GM21447 (cell line): ENCODE measurements around the gene ARHGEF6.
"Not testable (repeated sequence)": the region's sequence is repeated elsewhere in the genome, so short reads cannot be mapped to it uniquely, and the experiment has no call there.

ENCODE experiments used
- ATAC-seq: cut with Tn5 transposase; IDR thresholded peaks from one replicate; pipeline ENCODE4 v1.9.1; 2021; ENCODE audit not compliant: unreplicated experiment

ARHGEF6 gene

GRCh38 chrX:136780763-136781162 is at the start of gene ARHGEF6:
TSS of gene ARHGEF6 (minus strand) at chrX:136780932. CDS start at chrX:136780882, 50 bp downstream.
- peak; percentile 49 for ATAC-seq

GRCh38 chrX:136829413-136829812 is 48.7 kb upstream of the ARHGEF6 start:
- no peak for ATAC-seq

GRCh38 chrX:136828830-136829229 is 48.1 kb upstream of the ARHGEF6 start:
- no peak for ATAC-seq

GRCh38 chrX:136827026-136827425 is 46.3 kb upstream of the ARHGEF6 start:
- no peak for ATAC-seq

GRCh38 chrX:136825771-136826170 is 45.0 kb upstream of the ARHGEF6 start:
- ATAC-seq: no peak

- no peak for ATAC-seq
Observed at GRCh38 chrX:136823175-136823574, 42.4 kb upstream of the ARHGEF6 start.

- ATAC-seq: no peak
Observed at GRCh38 chrX:136822337-136823095, 41.8 kb upstream of the ARHGEF6 start.

- not testable (repeated sequence) for ATAC-seq
Observed at GRCh38 chrX:136819756-136820155, 39.0 kb upstream of the ARHGEF6 start.

- ATAC-seq: no peak
Observed at GRCh38 chrX:136819031-136819703, 38.4 kb upstream of the ARHGEF6 start.

GRCh38 chrX:136816975-136817374 is 36.2 kb upstream of the ARHGEF6 start:
- ATAC-seq: no peak

- no peak for ATAC-seq
Observed at GRCh38 chrX:136814847-136815750, 34.4 kb upstream of the ARHGEF6 start.

GRCh38 chrX:136812286-136812685 is 31.6 kb upstream of the ARHGEF6 start:
- ATAC-seq: no peak

GRCh38 chrX:136810493-136810892 is 29.8 kb upstream of the ARHGEF6 start:
- ATAC-seq: no peak

GRCh38 chrX:136806891-136807410 is 26.2 kb upstream of the ARHGEF6 start:
- no peak for ATAC-seq

- no peak for ATAC-seq
Observed at GRCh38 chrX:136802515-136802914, 21.8 kb upstream of the ARHGEF6 start.

- ATAC-seq: no peak
Observed at GRCh38 chrX:136797787-136798186, 17.1 kb upstream of the ARHGEF6 start.

- not testable (repeated sequence) for ATAC-seq
Observed at GRCh38 chrX:136795132-136795531, 14.4 kb upstream of the ARHGEF6 start.

GRCh38 chrX:136794660-136795059 is 13.9 kb upstream of the ARHGEF6 start:
- not testable (repeated sequence) for ATAC-seq

- no peak for ATAC-seq
Observed at GRCh38 chrX:136794080-136794479, 13.3 kb upstream of the ARHGEF6 start.

- ATAC-seq: no peak
Observed at GRCh38 chrX:136789856-136790255, 9.1 kb upstream of the ARHGEF6 start.

- ATAC-seq: no peak
Observed at GRCh38 chrX:136784231-136784630, 3.5 kb upstream of the ARHGEF6 start.
